Naive thymus-derived CD8-positive, alpha-beta T cell (primary cell): Measurements from ENCODE around the gene UGT1A6. TPM values are rescaled to one million over a fixed set of nuclear protein-coding genes. Genes with fewer than 3 reads are reported as not detected.

Source experiments
- ATAC-seq, 2 donors: fragments of 150-1000 bp; cut with Tn5 transposase in 1 of 2; sonication (Bioruptor Pico), chemical (Tn5 transposase) in 1 of 2; 1 replicate in 1 of 2; 2 replicates in 1 of 2; pipeline ENCODE4 v1.10.0; 2021; ENCODE audit warnings: mild to moderate bottlenecking in 2 of 2, moderate library complexity in 2 of 2
- POLR2A ChIA-PET: fragments of 350-600 bp; sonication (Branson Sonifier 250); formaldehyde crosslinking; loops from one replicate; lab custom pipeline; 2021; ENCODE audit warnings: antibody characterized with exemption; lab: Charles Lee
- DNase-seq, 10 donors: peaks; one replicate each; pipeline versions ENCODE4 v3.0.0 to v3.0.0-alpha.2; 2020 to 2022
- H3K27ac Mint-ChIP-seq, 10 donors: one replicate each; pipeline ENCODE4 v1.8.0; 2020 to 2022; ENCODE audit warnings: mild to moderate bottlenecking in 10 of 10, mixed read lengths in 10 of 10, moderate library complexity in 4 of 10, inconsistent platforms in 1 of 10
- H3K27me3 Mint-ChIP-seq, 5 donors: one replicate each; pipeline ENCODE4 v1.8.0; 2021 to 2022; ENCODE audit warnings: mixed read lengths in 5 of 5
- H3K36me3 Mint-ChIP-seq, 3 donors: one replicate each; pipeline ENCODE4 v1.8.0; 2020 to 2022; ENCODE audit warnings: mixed read lengths in 3 of 3, mild to moderate bottlenecking in 2 of 3, inconsistent platforms in 1 of 3
- H3K4me1 Mint-ChIP-seq, 4 donors: one replicate each; pipeline ENCODE4 v1.8.0; 2021 to 2022; ENCODE audit warnings: mixed read lengths in 4 of 4
- H3K4me3 Mint-ChIP-seq, 10 donors: one replicate each; pipeline ENCODE4 v1.8.0; 2020 to 2022; ENCODE audit warnings: mild to moderate bottlenecking in 10 of 10, mixed read lengths in 10 of 10, moderate library complexity in 6 of 10, inconsistent platforms in 1 of 10
- H3K9me3 Mint-ChIP-seq, 9 donors: one replicate each; pipeline ENCODE4 v1.8.0; 2020 to 2022; ENCODE audit warnings: mixed read lengths in 9 of 9, mild to moderate bottlenecking in 3 of 9, inconsistent platforms in 1 of 9, moderate library complexity in 1 of 9
- polyA plus RNA-seq, 3 donors: library from polyadenylated mRNA; unstranded; fragments of 300-500 nt; fragmentation: Illumina TruSeq; gene quantifications; one replicate each; pipeline ENCODE4 v1.2.3, GENCODE V29; 2021
- total RNA-seq, 8 experiments: library from RNA in 2 of 8; stranded (reverse) in 2 of 8; gene quantifications; one replicate each; pipeline ENCODE4 v1.2.3 and lab custom pipeline; 2021 to 2026

UGT1A6 gene
- total and polyA plus RNA-seq, 5 experiments from 2014 or later, result not detected

DNA sequence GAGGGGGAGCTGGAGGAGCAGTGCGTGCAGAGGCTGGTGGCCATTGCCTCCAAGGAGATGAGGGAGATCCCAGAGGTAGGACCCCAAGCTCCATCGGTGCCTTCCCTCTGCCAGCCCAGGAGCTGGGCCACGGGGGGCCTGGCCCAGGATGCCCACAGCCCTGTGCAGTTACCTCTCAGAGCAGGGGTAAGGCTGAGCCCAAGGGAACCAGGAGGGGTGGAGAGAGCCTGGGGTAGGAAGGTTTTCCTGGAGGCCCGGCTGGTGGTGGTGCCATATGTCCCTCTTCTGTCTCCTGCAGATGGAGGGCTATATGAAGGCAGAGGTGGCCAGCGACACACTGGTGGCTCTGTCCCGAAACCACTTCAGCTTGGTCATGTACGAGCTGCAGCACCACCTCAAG, 96.9 kb downstream of the UGT1A6 start:
- peaks cover 4 to 15% (median 8%) of the 10 kb centered on the region in 5 donors for H3K27me3 Mint-ChIP-seq
- POLR2A ChIA-PET, result no interaction called here
- peaks cover 0 to 11% (median 0%) of the 10 kb centered on the region in 3 donors for H3K36me3 Mint-ChIP-seq
- peaks cover 0 to 9% (median 0%) of the 10 kb centered on the region in 9 donors for H3K9me3 Mint-ChIP-seq
- ATAC-seq (no peak), DNase-seq (no peak)
- H3K4me3 Mint-ChIP-seq, result no peak overlapping the region
- peaks cover 0 to 12% (median 0%) of the 10 kb centered on the region in 4 donors for H3K4me1 Mint-ChIP-seq
- H3K27ac Mint-ChIP-seq, result no peak overlapping the region

DNA sequence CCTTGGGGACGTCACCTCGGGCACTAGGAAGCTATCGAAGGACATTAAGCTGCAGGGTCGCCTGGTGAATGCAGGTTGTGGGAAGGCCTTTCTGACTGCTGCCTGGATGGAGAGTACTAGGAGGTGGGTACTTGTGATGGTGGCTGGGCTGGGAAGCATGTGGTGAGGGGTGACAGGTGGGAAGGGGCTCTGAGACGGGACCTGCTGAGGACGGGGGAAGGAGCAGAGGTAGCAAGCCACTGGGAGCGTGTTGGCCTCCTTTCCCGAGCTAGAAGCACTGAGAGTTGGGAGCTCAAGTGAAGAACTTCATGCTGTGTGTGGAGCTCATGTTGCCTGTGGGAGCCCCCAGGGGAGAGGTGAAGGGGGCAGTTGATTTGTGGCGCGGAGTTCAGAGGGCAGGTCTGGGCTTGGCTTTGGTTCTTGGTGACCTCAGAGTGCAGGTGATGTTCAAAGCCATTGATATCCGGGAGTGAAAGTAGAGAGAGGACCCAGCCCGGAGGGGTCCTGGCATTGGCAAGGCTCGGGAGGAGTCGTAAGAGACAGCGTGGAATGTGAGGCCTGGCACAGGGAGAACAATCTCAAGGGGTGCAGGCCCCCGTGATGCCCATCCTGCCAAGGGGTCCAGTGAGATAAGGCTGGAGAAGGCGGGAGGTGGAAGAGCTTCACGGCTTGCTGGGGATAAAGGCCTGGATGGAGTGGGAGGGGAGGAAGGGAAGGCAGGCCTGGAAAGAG, 98.6 kb downstream of the UGT1A6 start:
- H3K27ac Mint-ChIP-seq, result peak overlapping the region in 1 of 10 donors; percentile 10
- peaks cover 0 to 12% (median 0%) of the 10 kb centered on the region in 4 donors for H3K4me1 Mint-ChIP-seq
- POLR2A ChIA-PET, result interaction anchor here (0.6 kb wide), 1 partner anchor 15 kb away, joined by 4 read pairs; no protein-coding TSS in a partner anchor
- peaks cover under 1 to 8% (median 2%) of the 10 kb centered on the region in 5 donors for H3K27me3 Mint-ChIP-seq
- H3K4me3 Mint-ChIP-seq, result no peak overlapping the region
- H3K9me3 Mint-ChIP-seq, result peaks cover 0 to 6% (median 0%) of the 10 kb centered on the region in 9 donors
- peaks cover 0 to 2% (median 0%) of the 10 kb centered on the region in 3 donors for H3K36me3 Mint-ChIP-seq
- DNase-seq, result peak in 1 of 10 donors; percentile 60
- ATAC-seq, result no peak

DNA sequence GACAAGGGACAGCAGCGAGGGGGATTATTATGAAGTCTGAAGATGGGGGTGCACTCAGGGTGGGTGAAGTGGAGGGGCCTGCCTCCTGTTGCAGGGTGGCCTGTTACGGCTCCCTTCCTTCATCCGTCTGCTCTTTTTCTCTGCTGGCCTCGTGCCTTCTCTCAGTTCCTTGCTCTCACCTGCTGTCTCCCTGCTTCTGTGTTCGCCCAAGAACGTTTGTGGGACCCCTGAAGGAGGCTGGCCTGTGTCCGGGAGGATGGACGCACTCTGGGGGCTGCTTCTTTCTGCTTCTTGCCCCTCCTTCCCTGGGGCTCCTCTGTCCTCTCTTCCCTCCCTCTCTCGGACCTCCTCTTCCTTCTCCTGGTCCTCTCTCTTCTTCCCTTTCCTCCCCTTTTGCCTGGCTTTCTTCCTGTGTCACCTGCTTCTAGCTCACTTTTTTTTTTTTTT, 99.2 kb downstream of the UGT1A6 start:
- Mint-ChIP-seq H3K4me3 (no peak overlapping the region), H3K9me3 (peaks cover 0 to 4% (median 0%) of the 10 kb centered on the region in 9 donors), H3K4me1 (peaks cover 0 to 12% (median 0%) of the 10 kb centered on the region in 4 donors), H3K27ac (peak overlapping the region in 1 of 10 donors; percentile 85), H3K36me3 (no peaks in the 10 kb centered on the region), H3K27me3 (peaks cover 0 to 5% (median 0%) of the 10 kb centered on the region in 5 donors)
- POLR2A ChIA-PET, result interaction anchor here (0.6 kb wide), 1 partner anchor 16 kb away, joined by 4 read pairs; no protein-coding TSS in a partner anchor
- DNase-seq (no peak), ATAC-seq (no peak)

DNA sequence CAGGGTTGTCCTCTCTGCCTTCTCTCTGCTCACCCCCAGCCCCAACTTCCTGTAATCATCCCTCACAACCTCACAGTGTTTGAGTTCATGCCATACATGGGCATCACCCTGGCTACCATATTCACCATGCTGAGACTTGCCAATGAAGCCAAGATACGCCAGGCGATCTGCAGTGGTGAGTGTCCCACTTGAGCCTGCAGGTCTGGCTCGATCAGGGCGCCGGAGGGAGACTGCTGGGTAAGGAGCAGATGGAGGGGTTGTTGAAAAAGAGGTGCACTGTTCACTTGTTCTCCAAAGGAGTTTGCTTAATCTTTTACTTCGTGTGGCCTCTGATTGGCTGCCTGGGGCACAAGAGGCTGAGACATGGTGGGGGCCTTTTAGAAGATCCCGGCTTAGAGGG, 100.0 kb downstream of the UGT1A6 start:
- H3K27ac Mint-ChIP-seq, result no peak overlapping the region
- peaks cover 0 to 4% (median 0%) of the 10 kb centered on the region in 9 donors for H3K9me3 Mint-ChIP-seq
- POLR2A ChIA-PET, result no interaction called here

DNA sequence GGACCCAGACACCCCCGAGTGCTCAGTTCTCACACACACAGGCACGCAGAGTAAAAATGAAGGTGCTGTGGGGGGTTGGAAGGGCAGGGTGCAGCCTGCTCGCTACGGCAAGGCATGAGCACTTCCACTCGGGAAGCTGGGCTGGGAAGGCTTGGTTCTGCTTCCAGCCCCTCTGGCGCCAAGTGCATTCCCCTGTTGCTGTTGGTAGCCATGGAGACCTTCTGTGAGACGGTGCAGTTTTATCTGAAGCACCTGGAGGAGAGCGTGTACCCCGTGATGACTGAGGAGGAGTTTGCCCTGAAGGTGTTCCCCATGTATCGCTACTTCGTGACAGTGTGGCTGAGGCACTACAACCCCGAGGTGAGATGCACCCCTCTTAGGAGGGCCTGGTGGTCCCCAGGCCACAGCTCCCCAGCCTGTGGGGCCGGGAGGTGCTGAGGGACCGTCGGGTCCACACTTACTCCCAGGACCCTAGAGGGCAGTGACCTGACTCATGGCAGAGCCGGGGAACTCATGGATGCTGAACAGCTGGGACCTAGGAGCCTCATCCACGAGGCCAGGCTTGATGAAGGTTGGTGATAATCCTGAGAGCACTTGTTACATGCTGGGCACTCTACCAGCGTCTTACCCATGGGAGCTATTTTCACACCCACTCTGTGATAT, 100.9 kb downstream of the UGT1A6 start:
- POLR2A ChIA-PET, result no interaction called here
- Mint-ChIP-seq H3K4me3 (no peak overlapping the region), H3K36me3 (no peaks in the 10 kb centered on the region), H3K27ac (no peak overlapping the region), H3K27me3 (peaks cover 0 to 5% (median 2%) of the 10 kb centered on the region in 5 donors), H3K4me1 (peaks cover 0 to 12% (median 0%) of the 10 kb centered on the region in 4 donors), H3K9me3 (peaks cover 0 to 4% (median 0%) of the 10 kb centered on the region in 9 donors)
- ATAC-seq (no peak), DNase-seq (peak in 1 of 10 donors; percentile 55)

More for the DNA sequence above, 100.0 kb downstream of the UGT1A6 start:
- no peak for DNase-seq
- H3K4me1 Mint-ChIP-seq, result peaks cover 0 to 12% (median 0%) of the 10 kb centered on the region in 4 donors
- no peaks in the 10 kb centered on the region for H3K36me3 Mint-ChIP-seq
- H3K27me3 Mint-ChIP-seq, result peaks cover 0 to 5% (median 0%) of the 10 kb centered on the region in 5 donors
- no peak overlapping the region for H3K4me3 Mint-ChIP-seq
- no peak for ATAC-seq

DNA sequence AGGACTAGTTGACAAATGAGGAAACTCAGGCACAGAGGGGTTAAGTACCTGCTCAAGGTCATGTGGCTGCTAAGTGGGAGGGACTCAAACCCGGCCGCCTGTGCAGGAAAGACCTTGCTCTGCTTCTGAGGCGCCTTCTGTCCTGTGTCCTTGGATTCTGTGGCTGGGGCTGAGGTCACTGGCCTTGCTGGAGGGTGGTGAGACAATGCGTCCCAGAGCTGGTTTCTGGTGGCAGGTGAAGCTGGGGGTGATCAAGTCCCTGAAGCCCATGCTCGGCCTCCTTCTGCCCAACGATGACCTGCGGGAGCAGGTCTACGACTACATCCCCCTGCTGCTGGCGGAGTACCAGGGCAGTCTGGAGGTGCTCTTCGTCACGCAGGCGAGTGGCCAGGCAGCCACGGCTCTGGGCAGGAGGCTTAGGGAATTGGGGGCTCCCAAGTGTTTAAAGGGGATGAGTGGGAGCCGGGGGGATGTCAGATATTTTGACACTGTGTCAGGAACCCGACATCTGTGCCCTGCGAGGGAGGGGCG, 101.5 kb downstream of the UGT1A6 start:
- Mint-ChIP-seq H3K4me1 (peaks cover 0 to 10% (median 0%) of the 10 kb centered on the region in 4 donors), H3K36me3 (no peaks in the 10 kb centered on the region), H3K9me3 (peaks cover 0 to 5% (median 0%) of the 10 kb centered on the region in 9 donors), H3K27ac (no peak overlapping the region), H3K4me3 (no peak overlapping the region), H3K27me3 (peaks cover 0 to 6% (median 2%) of the 10 kb centered on the region in 5 donors)
- POLR2A ChIA-PET, result no interaction called here
- DNase-seq (no peak), ATAC-seq (no peak)

DNA sequence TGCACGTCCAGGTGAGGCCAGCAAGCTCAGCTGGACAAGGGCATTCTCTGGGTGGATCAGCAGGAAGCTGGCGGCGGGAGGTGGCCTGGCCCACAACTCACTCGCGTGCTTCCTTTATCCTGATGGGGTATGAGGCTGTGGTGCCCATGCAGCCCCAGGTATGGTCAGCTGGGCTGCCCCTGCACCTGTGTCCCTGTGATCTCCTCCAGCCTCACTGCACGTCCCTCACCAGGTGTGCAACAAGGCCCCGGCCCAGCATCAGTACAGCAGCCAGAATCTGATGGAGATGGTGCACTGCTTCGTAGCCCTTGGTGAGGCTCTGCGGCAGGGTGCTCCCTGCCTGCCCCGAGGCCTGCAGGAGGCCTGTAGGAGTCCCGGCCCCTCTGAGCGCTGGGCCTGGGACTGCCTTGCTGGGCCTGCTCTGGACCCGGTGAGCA, 103.1 kb downstream of the UGT1A6 start:
- no peak for ATAC-seq
- POLR2A ChIA-PET, result interaction anchor here (0.6 kb wide), 1 partner anchor 608 kb away, joined by 3 read pairs; no protein-coding TSS in a partner anchor
- Mint-ChIP-seq H3K27me3 (peaks cover 0 to 6% (median 5%) of the 10 kb centered on the region in 5 donors), H3K4me1 (peaks cover 0 to 6% (median 0%) of the 10 kb centered on the region in 4 donors), H3K4me3 (no peak overlapping the region), H3K36me3 (no peaks in the 10 kb centered on the region), H3K9me3 (peaks cover 0 to 4% (median 0%) of the 10 kb centered on the region in 9 donors), H3K27ac (no peak overlapping the region)
- DNase-seq, result no peak

DNA sequence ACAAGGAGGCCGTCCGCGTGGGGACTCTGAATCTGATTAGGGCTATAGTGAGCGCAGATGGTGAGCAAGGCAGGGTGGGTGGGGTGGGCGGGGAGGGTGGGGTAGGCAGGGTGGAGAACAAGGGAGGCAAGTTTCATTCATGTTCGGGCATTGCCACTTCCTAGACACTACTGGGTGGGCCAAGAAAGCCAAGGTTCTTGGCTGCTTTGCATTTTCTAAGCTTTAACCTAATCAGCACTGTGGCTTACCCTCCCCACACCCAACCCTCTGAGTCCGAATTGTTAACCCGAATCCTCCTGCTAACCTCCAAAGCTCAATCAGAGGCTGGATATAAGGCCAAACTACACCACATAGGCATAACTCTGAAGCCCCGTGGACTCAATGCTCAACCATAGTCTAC, 103.6 kb downstream of the UGT1A6 start:
- POLR2A ChIA-PET, result interaction anchor here (0.6 kb wide), 1 partner anchor 608 kb away, joined by 3 read pairs; no protein-coding TSS in a partner anchor

DNA sequence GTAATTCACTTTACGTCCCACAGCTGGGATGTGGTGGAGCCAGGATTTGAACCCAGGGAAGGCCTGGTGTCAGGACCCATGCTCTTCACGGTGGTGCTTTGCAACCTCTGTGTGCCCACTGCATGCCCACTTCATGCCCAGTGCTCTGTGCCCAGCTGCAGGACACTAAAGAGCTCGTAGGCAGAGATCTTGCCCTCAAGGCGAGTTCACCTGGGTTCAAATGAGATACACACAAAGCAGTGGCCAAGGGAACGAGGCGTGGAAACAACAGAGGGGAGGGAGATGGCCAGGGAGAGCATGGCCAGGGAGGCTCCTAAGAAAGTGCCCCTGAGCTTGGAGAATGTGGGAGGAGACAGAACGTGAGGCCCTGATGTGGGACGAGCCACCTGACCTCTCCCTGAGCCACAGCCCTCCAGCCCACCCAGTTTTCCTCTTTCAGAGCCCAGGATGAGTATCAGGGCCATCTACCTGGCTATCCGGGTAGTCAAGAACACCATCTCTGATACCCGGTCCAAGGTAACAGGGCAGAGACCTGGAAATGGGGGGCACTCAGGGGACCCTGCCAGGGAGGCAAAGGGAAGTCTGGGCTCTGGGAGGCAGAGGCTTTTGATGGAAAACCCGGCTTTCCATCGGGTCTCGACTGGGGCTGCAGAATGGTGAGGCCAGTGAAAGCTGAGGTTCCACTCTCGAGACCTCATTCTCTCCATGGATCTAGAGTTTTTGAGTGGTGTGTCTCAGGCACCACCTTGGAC, 105.8 kb downstream of the UGT1A6 start:
- H3K27me3 Mint-ChIP-seq, result peaks cover 2 to 18% (median 15%) of the 10 kb centered on the region in 5 donors
- no peaks in the 10 kb centered on the region for H3K4me1 Mint-ChIP-seq
- peak in 2 of 10 donors; percentile 14 to 59 for DNase-seq
- no peaks in the 10 kb centered on the region for H3K36me3 Mint-ChIP-seq
- ATAC-seq, result no peak
- no peak overlapping the region for H3K27ac Mint-ChIP-seq
- POLR2A ChIA-PET, result no interaction called here
- peaks cover 0 to 4% (median 0%) of the 10 kb centered on the region in 9 donors for H3K9me3 Mint-ChIP-seq
- no peak overlapping the region for H3K4me3 Mint-ChIP-seq

More for the DNA sequence above, 103.6 kb downstream of the UGT1A6 start:
- ATAC-seq, result no peak
- Mint-ChIP-seq H3K27me3 (peaks cover 0 to 7% (median 6%) of the 10 kb centered on the region in 5 donors), H3K4me3 (no peak overlapping the region), H3K4me1 (peaks cover 0 to under 1% (median 0%) of the 10 kb centered on the region in 4 donors), H3K36me3 (no peaks in the 10 kb centered on the region), H3K9me3 (peaks cover 0 to 4% (median 0%) of the 10 kb centered on the region in 9 donors), H3K27ac (no peak overlapping the region)
- DNase-seq, result no peak

DNA sequence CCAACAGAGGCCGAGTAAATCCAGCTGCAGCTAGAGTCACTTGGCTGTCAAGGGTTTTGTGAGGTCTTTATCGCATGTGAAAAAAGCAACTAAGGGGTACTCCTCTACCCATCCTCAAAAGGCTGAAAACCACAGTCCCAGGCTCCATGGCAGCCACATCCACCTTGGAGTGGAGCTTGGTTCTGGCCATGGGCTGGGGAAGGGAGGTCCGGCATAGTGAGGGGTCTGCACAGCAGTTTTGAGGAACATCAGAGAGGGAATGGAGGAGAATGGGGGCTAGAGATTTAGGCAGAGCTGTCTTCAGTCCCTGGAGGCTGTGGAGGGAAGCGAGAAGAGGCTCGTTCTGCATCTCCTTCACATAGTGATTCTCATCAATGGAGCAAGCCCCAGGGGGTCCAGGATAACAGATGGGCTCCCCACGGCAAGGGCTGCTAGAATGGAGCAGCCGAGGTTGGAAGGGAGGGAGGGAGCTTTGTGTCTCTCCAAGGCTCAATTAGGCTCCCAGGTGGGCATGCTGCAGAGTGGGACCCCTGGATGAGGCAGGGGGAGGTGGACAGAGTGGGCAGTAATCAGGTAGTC, 106.5 kb downstream of the UGT1A6 start:
- no peak overlapping the region for H3K4me3 Mint-ChIP-seq
- no peaks in the 10 kb centered on the region for H3K36me3 Mint-ChIP-seq
- no peaks in the 10 kb centered on the region for H3K4me1 Mint-ChIP-seq
- POLR2A ChIA-PET, result no interaction called here
- ATAC-seq (no peak), DNase-seq (no peak)
- H3K27ac Mint-ChIP-seq, result no peak overlapping the region
- peaks cover 0 to 4% (median 0%) of the 10 kb centered on the region in 9 donors for H3K9me3 Mint-ChIP-seq
- H3K27me3 Mint-ChIP-seq, result peaks cover 2 to 24% (median 14%) of the 10 kb centered on the region in 5 donors

DNA sequence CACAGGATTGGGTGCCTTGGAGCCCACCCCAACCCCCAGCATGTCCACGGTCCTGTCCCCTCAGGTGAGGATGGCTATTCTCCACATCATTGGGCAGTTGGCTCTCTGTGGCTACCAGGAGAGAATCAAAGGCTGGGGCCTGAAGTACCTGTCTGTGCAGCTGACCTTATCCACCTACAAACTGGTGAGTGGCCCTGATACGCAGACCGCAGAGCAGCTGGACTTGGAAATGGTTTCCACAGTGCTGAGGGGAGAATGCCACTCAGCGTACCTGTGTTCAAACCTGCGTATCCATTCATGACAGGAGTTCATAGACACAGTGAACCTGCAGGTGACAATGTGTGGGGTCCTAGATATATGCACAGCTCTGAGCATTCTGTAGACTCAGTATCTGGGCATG, 107.0 kb downstream of the UGT1A6 start:
- no peak overlapping the region for H3K4me3 Mint-ChIP-seq
- H3K27me3 Mint-ChIP-seq, result peaks cover 5 to 28% (median 14%) of the 10 kb centered on the region in 5 donors
- peak in 1 of 10 donors; percentile 10 for DNase-seq
- POLR2A ChIA-PET, result no interaction called here
- no peak for ATAC-seq
- H3K4me1 Mint-ChIP-seq, result no peaks in the 10 kb centered on the region
- no peaks in the 10 kb centered on the region for H3K36me3 Mint-ChIP-seq
- peaks cover 0 to 4% (median 0%) of the 10 kb centered on the region in 9 donors for H3K9me3 Mint-ChIP-seq
- H3K27ac Mint-ChIP-seq, result no peak overlapping the region
